ENCODE measurements around the gene ATP5IF1. TPM values are rescaled to one million over a fixed set of nuclear protein-coding genes. Genes with fewer than 3 reads are reported as not detected.

ATP5IF1 gene
- total and polyA plus RNA-seq, 2 of the 13 experiments (the other 11 are each of a cell fraction or from before 2014, with no cell fraction given): 97.7 to 131 TPM

DNA sequence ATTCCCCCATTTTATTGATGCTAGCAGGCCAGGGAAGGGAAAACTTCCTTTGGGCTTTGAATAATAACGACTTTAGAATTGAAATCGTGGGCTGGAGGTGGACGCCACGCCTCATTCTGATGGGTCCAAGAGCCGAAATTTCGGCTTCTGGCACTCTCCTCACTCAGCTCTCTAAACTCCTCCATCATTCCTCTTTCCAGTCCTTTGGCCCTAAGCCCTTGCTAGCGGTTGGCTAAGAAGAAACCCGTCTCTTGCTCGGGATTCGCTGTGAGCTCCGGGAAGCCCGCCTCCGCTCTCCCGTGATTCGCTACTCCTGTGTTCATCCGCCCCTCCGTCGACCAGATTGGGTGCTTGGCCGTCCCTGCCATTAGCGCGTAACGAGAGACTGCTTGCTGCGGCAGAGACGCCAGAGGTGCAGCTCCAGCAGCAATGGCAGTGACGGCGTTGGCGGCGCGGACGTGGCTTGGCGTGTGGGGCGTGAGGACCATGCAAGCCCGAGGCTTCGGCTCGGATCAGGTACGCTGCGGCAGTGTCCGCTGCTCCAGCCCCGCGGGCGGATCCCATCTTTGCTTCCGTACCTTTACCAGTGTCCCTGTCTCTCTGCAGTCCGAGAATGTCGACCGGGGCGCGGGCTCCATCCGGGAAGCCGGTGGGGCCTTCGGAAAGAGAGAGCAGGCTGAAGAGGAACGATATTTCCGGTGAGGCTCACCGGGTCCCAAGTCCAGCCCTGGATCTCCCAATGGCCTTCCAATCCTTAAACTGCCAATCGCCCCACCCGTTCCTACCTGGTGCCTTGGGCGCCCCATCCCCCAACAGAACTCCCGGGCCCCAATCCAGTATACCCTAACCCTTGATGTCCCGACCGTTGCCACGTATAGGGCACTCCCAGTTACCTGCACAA, at the start of gene ATP5IF1 (continued):
- TF ChIP-seq TAF15 (IDR thresholded peaks at IDR 0.05; ENCODE audit: low read depth, low read length, poor library complexity, severe bottlenecking) (no peak), TARDBP (CRISPR knock-in tag; IDR thresholded peaks at IDR 0.05) (peak; percentile 80), ZBTB8A (CRISPR knock-in tag; IDR thresholded peaks at IDR 0.05; ENCODE audit: borderline replicate concordance, low read depth) (no peak; the same call in 1 of the 2 replicates), ZNF562 (CRISPR knock-in tag; IDR thresholded peaks at IDR 0.05; ENCODE audit: borderline replicate concordance) (no peak), ZNF577 (CRISPR knock-in tag; IDR thresholded peaks at IDR 0.05; ENCODE audit: borderline replicate concordance, low read depth) (no peak), KLF11 (CRISPR knock-in tag; IDR thresholded peaks at IDR 0.05) (peak; percentile 71), ZNF569 (CRISPR knock-in tag; IDR thresholded peaks at IDR 0.05; ENCODE audit: borderline replicate concordance) (0 out of 2 replicates have a peak, but pooled peaks have one; percentile 86), KDM3A (CRISPR knock-in tag; IDR thresholded peaks at IDR 0.05; ENCODE audit: low read depth) (0 out of 2 replicates have a peak, but pooled peaks have one; percentile 69), ZFP90 (CRISPR knock-in tag; IDR thresholded peaks at IDR 0.05; ENCODE audit: borderline replicate concordance) (peak; percentile 90; the same call in 1 of the 2 replicates), KAT2B (IDR thresholded peaks at IDR 0.05; ENCODE audit: borderline replicate concordance, low read depth, low read length) (no peak), ZNF75D (CRISPR knock-in tag; IDR thresholded peaks at IDR 0.05; ENCODE audit: borderline replicate concordance) (no peak), SALL2 (CRISPR knock-in tag; IDR thresholded peaks at IDR 0.05) (peak; percentile 59; the same call in 1 of the 2 replicates), ZNF724P (CRISPR knock-in tag; IDR thresholded peaks at IDR 0.05; ENCODE audit: borderline replicate concordance) (peak; percentile 29; the same call in 1 of the 2 replicates), MZF1 (CRISPR knock-in tag; IDR thresholded peaks at IDR 0.05; ENCODE audit: borderline replicate concordance) (peak; percentile 74; the same call in 1 of the 2 replicates), ZNF101 (CRISPR knock-in tag; IDR thresholded peaks at IDR 0.05; ENCODE audit: borderline replicate concordance, low read depth) (peak; percentile 80; the same call in 1 of the 2 replicates), ZZZ3 (CRISPR knock-in tag; IDR thresholded peaks at IDR 0.05; ENCODE audit: borderline replicate concordance) (peak; percentile 63), PTBP1 (IDR thresholded peaks at IDR 0.05; ENCODE audit: low read depth, low read length, poor library complexity, severe bottlenecking) (no peak), ZFAT (CRISPR knock-in tag; conservative IDR thresholded peaks at IDR 0.05) (no peak)
- TF ChIP-seq, protein P1, sequence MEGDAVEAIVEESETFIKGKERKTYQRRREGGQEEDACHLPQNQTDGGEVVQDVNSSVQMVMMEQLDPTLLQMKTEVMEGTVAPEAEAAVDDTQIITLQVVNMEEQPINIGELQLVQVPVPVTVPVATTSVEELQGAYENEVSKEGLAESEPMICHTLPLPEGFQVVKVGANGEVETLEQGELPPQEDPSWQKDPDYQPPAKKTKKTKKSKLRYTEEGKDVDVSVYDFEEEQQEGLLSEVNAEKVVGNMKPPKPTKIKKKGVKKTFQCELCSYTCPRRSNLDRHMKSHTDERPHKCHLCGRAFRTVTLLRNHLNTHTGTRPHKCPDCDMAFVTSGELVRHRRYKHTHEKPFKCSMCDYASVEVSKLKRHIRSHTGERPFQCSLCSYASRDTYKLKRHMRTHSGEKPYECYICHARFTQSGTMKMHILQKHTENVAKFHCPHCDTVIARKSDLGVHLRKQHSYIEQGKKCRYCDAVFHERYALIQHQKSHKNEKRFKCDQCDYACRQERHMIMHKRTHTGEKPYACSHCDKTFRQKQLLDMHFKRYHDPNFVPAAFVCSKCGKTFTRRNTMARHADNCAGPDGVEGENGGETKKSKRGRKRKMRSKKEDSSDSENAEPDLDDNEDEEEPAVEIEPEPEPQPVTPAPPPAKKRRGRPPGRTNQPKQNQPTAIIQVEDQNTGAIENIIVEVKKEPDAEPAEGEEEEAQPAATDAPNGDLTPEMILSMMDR (CRISPR knock-in tag; IDR thresholded peaks at IDR 0.05): no peak; the same call in 1 of the 2 replicates
- TF ChIP-seq, protein P2, sequence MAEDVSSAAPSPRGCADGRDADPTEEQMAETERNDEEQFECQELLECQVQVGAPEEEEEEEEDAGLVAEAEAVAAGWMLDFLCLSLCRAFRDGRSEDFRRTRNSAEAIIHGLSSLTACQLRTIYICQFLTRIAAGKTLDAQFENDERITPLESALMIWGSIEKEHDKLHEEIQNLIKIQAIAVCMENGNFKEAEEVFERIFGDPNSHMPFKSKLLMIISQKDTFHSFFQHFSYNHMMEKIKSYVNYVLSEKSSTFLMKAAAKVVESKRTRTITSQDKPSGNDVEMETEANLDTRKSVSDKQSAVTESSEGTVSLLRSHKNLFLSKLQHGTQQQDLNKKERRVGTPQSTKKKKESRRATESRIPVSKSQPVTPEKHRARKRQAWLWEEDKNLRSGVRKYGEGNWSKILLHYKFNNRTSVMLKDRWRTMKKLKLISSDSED (CRISPR knock-in tag; IDR thresholded peaks at IDR 0.05): no peak
- TF ChIP-seq, protein P3, sequence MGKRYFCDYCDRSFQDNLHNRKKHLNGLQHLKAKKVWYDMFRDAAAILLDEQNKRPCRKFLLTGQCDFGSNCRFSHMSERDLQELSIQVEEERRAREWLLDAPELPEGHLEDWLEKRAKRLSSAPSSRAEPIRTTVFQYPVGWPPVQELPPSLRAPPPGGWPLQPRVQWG (CRISPR knock-in tag; IDR thresholded peaks at IDR 0.05; ENCODE audit: borderline replicate concordance, low read depth): no peak
- TF ChIP-seq, protein P4, sequence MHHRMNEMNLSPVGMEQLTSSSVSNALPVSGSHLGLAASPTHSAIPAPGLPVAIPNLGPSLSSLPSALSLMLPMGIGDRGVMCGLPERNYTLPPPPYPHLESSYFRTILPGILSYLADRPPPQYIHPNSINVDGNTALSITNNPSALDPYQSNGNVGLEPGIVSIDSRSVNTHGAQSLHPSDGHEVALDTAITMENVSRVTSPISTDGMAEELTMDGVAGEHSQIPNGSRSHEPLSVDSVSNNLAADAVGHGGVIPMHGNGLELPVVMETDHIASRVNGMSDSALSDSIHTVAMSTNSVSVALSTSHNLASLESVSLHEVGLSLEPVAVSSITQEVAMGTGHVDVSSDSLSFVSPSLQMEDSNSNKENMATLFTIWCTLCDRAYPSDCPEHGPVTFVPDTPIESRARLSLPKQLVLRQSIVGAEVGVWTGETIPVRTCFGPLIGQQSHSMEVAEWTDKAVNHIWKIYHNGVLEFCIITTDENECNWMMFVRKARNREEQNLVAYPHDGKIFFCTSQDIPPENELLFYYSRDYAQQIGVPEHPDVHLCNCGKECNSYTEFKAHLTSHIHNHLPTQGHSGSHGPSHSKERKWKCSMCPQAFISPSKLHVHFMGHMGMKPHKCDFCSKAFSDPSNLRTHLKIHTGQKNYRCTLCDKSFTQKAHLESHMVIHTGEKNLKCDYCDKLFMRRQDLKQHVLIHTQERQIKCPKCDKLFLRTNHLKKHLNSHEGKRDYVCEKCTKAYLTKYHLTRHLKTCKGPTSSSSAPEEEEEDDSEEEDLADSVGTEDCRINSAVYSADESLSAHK (CRISPR knock-in tag; IDR thresholded peaks at IDR 0.05; ENCODE audit: borderline replicate concordance): 0 out of 2 replicates have a peak, but pooled peaks have one; percentile 23

Data from HepG2 (cell line).